CD4-positive, alpha-beta T cell treated with Interleukin-15 for 1 hour (primary cell): ENCODE results near the gene PRMT1.

Source experiments
- DNase-seq: peaks from one replicate; pipeline ENCODE4 v3.0.0-alpha.2; 2020

PRMT1 gene

DNA sequence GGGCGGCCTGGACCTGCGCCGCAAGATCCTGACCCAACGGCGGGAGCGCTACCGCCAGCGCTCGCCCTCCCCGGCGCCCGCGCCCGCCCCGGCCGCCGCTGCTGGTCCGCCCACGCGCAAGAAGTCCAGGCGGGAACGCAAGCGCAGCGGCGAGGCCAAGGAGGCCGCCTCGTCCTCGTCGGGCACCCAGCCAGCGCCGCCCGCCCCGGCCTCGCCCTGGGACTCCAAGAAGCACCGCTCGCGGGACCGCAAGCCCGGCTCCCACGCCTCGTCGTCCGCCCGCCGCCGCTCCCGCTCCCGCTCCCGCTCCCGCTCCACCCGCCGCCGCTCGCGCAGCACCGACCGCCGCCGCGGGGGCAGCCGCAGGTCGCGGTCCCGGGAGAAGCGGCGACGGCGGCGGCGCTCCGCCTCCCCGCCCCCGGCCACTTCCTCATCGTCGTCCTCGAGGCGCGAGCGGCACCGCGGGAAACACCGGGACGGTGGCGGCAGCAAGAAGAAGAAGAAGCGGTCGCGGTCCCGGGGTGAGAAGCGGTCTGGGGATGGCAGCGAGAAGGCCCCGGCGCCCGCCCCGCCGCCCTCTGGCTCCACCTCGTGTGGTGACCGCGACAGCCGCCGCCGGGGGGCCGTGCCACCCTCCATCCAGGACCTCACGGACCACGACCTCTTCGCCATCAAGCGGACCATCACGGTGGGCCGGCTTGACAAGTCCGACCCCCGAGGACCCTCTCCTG is 25.1 kb upstream of the PRMT1 start:
- DNase-seq: no peak

DNA sequence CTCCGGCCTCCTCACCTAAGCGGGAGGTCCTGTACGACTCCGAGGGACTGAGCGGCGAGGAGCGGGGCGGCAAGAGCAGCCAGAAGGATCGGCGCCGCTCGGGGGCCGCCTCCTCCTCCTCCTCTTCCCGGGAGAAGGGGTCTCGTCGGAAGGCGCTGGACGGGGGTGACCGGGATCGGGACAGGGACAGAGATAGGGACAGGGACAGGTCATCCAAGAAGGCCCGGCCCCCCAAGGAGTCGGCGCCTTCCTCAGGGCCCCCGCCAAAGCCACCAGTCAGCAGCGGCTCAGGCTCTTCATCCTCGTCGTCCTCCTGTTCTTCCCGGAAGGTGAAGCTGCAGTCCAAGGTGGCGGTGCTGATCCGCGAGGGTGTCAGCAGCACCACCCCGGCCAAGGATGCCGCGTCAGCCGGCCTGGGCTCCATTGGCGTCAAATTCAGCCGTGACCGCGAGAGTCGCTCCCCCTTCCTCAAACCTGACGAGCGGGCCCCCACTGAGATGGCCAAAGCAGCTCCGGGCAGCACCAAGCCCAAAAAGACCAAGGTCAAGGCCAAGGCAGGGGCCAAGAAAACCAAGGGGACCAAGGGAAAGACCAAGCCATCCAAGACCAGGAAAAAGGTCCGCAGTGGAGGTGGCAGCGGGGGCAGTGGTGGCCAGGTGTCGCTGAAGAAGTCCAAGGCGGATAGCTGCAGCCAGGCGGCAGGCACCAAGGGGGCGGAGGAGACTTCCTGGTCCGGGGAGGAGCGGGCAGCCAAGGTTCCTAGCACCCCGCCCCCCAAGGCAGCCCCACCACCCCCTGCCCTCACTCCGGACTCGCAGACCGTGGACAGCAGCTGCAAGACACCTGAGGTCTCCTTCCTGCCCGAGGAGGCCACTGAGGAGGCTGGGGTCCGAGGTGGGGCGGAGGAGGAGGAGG is 24.3 kb upstream of the PRMT1 start:
- DNase-seq: no peak

DNA sequence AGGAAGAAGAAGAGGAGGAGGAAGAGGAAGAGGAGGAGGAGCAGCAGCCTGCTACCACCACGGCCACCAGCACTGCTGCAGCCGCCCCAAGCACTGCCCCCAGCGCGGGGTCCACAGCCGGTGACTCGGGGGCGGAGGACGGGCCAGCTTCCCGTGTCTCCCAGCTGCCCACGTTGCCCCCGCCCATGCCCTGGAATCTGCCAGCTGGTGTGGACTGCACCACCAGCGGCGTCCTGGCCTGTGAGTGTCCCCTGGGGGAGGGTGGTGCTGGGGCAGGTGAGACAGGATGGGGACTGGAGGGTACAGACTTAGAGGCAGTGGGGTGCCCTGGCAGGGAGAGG is 23.6 kb upstream of the PRMT1 start:
- no peak for DNase-seq

DNA sequence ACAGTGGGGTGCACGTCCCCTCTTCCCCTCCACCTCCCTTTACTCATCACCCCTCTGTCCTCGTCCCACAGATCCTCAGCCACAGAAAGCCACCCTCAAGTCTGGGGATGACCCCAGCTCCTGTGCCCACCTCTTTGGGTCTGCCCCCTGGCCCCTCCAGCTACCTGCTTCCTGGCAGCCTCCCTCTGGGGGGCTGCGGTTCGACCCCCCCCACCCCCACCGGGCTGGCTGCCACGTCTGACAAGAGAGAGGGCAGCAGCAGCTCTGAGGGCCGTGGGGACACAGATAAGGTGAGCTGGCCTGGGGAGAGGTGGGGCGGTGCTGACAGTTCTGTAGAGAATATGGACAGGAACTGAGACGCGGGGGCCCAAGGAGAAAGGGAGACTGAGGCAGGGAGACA is 22.5 kb upstream of the PRMT1 start:
- no peak for DNase-seq

DNA sequence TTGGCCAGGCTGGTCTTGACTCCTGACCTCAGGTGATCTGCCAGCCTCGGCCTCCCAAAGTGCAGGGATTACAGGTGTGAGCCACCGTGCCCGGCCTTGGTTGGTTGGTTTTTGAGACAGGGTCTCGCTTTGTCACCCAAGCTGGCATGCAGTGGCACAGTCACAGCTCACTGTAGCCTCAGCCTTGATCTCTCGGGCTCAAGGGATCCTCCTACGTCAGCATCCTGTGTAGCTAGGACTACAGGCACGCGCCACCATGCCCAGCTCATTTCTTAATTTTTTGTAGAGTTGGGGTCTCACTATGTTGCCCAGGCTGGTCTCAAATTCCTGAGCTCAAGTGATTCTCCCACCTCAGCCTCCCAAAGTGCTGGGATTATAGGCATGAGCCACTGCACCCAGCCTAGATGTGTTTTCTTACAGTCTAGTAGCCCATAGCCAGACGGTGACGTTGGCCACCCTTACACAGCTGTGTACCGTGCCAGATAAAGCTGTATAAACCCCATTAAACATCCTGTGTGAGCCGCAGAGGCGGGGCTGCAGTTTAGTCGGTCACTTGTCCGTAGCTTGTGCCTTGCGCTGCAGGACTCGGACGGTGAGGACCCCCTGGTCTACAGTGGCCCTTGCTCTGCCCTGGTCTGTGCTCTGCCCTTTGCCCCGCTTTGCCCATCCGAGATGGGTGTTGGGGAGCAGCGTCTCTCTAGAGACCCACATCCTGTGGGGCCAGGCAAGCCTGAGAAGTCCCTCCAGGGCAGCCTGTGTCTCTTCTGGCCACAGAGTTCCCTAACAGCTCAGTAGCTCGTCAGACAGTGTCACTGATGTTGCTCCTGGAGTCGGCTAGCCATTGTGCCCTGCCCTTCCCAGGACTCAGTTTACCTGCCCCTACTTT is 21.3 kb upstream of the PRMT1 start:
- no peak for DNase-seq

DNA sequence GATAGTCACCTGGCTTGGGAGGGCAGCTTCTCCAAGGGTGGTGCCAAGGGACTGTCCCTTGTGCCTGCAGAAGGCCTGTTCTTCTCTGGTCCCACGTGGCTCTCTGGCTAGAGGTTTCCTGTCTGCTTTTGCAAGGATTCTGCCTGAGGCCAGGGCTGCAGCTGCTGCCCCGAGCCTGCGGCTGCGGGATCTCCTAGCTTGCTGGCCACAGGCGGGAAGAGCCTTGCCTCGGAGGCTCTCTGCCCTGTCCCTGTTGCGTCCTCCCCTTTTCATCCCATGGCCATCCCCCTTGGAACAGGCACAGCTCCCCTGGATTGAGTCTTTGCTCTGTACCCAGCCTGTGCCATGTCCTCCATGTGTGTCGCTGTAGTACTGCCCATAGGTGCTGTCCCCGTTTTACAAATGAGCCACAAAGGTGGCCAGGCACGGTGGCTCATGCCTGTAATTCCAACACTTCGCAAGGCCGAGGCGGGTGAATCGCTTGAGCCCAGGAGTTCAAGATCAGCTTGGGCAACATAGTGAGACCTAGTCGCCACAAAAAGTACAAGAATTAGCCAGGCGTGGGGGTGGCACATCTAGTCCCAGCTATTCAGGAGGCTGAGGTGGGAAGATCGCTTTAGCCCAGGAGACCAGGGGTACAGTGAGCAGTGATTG is 20.5 kb upstream of the PRMT1 start:
- DNase-seq: no peak

DNA sequence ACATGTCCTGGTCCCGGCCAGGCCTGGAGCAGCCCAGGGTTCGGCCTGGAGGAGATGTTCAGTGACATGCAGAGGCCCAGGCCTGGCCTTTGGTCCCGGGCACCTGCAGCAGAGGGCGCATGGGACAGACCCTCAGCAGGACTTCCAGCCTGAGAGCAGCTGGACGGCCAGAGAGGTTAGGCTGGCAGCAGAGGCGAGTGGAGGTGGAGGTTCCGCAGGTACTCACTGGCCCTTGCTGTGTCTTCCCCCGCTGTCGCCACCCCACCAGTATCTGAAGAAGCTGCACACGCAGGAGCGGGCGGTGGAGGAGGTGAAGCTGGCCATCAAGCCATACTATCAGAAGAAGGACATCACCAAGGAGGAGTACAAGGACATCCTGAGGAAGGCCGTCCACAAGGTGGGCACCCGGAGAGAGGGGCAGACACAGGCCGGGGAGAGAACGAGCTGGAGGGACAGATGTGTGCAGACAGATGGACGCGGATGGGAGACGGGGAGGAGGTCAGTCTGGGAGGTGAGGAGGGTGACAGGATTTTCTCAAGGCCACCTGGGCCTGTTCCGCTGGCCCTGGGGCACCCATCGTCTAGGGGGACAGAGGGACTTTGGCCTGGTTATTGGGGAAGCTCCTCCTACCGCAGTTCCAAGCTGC is 19.5 kb upstream of the PRMT1 start:
- no peak for DNase-seq

DNA sequence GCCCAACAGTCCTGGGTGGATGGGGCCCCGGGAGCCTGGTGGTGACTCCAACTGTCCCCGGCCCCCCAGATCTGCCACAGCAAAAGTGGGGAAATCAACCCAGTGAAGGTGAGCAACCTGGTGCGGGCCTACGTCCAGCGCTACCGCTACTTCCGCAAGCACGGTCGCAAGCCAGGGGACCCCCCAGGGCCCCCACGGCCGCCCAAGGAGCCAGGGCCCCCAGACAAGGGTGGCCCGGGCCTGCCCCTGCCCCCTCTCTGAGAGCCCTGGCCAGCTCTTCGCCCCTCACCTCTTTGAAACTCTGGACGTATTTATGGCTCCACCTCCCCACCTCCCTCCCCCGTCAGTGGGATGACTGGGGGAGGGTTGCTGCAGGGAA is 18.9 kb upstream of the PRMT1 start:
- DNase-seq: no peak

DNA sequence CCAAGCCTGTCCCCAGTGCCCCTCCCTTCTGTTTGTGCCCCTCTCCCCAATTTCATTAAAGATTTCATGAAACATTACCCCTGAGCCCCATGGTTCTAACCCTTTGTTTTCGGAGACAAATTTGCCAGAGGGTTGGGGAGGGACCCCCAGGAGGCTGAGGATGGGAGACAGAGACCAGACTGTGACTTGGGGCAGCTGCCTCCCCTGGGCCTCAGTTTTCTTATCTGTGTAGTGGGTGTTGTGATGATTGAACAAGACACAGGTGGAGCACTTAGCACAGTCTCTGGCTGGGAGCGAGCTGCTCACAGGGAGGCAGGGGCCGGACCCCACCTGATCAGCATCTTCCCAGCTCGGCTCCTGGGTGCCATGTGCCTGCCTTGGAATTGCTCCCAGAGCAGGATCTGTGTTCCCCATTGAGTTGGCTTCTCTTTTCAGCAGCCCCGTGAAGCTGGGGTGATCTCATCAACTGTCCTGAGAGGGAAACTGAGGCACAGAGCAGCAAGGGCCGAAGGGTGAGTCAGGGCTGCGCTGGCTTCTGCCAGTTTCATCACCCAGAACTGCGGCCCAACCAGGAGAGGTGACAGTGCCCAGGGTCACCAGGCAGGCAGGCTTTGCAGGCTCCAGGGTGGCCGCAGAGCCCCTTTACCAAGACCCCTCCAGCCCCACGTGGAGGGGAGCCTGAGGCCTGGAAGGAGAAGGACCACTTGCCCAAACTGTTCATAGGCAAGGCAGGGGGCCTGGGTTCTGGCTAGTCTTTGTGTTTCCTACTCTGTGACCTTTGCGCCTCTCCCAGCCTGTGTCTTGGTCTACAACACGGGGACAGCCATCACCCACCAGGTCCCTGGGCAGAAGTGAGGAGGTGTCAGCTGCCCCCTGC is 18.3 kb upstream of the PRMT1 start:
- DNase-seq: no peak

DNA sequence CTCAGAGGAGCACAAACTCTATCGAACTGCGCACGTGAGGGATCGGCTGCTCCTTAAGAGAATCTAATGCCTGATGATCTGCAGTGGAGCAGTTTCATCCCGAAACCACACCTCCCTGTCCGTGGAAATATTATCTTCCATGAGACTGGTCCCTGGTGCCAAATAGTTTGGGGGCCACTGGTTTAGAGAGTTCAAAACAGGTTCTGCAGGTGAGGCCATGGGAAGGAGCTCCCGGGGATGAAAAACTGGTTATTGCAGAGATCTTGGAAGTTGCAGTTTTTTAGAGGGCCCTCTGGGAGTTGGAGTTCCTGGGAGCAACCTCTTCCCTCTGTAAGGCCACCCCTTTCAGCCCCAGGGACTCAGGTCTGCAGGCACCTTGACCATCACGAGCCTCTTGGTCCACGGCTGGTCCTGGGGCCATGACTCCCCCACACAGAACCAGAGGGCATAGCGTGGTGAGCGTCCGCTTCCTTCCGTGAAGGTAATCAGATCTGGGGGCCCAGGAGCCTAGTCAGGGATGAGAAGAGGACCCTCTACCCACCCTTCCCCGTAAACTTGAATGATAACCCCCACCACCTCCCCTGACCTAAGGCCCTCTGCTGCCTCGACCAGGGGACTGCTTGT is 16.6 kb upstream of the PRMT1 start:
- no peak for DNase-seq

DNA sequence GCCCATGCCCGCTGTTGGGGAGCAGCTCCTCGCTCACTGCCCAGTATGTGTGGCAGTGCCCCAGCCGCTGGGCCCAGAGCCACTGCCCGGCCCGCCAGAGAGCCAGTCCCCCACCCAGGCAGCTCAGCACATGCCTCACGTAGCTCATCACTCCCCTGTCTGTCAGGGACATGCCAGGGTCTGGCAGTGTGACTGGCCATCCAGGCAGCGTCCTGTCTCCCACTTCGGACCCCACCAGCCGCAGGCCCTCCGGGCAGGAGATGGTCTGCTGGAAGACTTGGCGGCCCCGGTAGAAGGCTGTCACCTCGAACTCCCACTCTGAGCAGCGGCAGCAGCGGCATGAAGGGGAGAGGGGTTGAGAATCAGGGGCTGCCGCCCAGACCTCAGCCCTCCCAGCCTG is 15.1 kb upstream of the PRMT1 start:
- no peak for DNase-seq

DNA sequence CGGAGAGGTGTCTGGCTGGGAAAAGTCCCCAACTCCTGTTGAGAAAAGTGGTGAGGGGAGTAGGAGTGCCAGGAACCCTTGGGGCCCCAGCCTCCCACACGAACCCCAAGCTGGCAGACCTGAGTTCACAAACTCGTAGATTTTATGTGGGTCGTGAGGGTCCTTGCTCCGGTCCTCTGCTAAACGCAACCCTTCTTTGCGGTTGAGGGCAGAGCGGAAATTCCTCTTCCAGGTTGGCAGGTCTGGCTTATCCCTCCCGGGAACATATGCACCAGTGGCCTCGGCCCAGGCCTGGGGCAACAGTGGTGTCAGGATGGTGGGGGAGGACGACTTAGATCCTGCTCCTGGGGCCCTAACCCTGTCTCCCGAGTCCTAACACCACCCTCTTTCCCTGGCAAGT is 13.8 kb upstream of the PRMT1 start:
- DNase-seq: no peak

DNA sequence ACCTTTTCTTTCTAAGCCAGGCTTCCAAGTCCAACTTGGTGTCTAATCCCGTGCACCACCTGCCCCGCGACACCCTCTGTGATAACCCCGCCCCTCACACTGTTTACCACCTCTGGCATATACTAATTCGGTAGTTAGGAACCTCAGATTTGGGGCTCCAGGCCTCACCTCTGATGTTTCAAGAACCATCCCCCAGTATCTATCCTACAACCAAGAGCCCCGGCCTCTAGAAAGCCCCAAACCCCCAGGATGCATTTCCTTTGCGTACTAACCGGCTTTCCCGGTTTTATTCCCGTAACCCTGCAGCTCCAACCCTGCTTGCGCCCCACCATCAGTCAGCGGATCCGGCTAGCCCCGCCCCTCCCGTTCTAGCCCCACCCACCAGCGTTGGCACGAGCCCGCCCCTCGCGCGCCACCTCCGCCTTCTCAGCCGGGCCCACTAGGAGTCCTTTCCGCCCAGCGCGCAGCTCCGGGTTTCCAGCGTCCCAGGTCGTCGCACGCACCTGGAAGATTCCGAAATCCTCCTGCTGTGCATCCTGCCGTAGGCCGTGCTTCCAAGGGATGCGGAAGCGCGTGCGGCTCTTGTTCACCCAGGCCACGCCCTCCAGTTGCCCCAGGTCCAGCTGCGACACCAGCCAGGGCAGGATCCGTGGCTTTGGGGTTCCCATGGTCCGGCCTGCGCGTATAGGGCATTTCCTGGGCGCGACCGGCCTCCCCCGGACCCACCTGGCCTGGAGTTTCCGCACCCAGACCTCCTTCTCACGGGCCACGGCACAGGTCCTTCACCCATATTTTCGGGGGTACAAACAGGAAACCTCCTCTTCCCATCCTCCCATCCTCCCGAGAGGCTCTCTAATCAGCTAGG is 12.7 kb upstream of the PRMT1 start:
- peak; percentile 82 for DNase-seq

DNA sequence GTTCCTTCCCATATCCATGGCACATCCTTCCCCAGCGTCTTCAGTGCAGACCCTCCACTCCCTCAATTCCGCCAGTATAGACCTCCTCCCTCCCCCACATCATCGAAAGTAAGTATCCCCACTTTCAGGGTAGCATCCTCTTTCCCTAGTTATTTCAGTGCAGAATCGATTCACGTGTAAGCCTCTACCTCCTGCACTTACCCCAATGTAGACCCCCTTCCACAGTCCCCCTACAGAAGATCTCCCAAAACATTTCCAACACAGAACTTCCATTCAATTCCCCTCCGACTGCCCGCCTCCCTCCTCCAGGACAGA is 12.1 kb upstream of the PRMT1 start:
- DNase-seq: no peak

DNA sequence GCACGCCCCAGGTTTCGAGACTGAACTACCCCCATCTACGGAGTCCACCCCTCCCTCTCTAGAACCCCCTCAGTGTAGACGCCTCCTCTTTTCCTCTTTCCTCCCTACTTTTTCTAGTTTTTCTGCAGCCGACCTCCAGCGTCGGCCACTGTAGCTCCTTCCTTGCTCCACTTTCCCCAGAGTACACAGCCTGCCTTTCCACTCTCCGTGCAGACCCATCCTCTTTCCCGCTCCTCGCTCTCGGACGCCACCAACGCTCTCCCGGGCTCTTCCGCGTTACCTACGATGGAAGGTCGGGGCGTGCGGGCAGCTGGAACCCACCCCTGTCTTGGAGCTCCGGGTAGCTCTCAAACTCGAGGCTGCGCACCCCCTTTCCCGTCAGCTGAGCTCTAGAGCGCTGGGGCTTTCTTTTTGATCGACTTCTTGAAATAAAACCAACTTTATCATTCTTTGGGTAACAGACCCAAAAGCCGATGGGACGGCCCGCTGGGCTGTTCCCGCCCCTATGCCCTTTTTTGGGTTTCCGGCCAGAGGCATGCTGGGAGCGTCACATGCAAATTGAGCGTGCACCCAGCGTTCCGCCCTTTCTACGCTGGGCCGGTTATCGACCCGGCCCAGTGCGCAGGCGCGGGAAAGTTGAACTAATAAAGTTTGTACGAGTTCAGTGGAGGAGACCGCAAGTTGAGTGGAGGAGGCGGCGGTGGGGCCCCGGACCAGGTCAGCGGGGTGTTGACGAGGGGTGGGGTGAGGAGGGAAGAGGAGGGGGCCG is 11.5 kb upstream of the PRMT1 start, which contains the start of the genes BCL2L12 and IRF3:
Gene BCL2L12, plus strand, starts transcription at position 583 of the 769 bp plus-strand sequence. CDS start 760 bp downstream, outside the sequence.
Gene IRF3, minus strand, starts transcription at position 507 of the 769 bp plus-strand sequence. CDS start 1,019 bp downstream, outside the sequence.
- peak; percentile 98 for DNase-seq

DNA sequence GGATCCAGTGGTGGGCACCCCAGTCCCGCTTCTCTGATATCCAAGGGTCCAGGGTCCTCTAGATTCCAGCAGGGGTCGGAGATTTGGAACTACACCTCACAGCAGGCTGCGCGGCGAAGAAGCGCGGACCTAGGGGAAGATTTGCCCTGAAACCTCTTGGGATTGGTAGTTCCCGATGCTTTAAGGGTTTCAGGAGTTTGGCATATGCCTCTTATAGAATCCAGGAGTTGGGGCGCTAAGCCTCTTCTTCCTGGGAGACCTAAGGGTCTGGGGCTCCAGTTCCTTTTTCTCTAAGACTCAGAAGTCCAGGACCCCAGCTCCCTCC is 11.0 kb upstream of the PRMT1 start:
- no peak for DNase-seq

DNA sequence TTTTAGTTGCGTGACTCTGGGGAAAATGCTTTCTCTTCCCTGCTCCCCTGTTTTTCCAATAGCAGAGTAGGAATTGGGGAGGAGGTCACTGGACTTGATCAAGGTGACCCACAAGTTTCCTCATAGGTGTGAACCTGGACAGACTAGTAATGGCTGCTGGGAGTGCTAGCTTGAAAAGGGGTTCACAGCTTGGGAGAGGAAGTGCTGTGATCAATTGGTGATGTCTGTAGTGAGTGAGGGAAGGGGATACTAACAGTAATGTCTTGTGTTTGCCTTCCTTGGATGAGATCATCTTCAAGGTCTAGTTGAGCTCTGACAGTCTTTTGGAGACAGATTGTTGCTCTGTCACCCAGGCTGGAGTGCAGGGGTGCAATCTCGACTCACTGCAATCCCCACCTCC is 9.6 kb upstream of the PRMT1 start:
- DNase-seq: no peak

DNA sequence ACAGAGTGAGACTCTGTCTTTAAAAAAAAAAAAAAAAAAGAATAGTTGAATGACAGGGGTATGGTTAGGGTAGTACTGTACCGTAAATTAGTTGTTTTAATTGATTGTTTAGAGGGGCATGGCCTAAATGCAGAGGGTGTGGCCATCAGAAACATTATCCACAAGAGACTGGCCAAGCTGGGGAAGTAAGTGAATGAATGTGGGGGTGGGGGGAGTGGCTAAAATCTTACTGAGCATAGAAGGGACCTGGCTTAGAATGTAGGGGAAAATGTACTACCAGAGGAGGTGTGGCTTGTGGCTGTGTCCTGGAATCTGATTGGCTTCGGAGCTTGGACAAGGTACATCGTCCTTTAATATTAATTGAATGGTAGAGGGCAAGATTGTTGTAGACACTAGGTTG is 7.6 kb upstream of the PRMT1 start:
- DNase-seq: no peak
